ENCODE data around the gene CNOT1.

- TF ChIP-seq, protein P1, sequence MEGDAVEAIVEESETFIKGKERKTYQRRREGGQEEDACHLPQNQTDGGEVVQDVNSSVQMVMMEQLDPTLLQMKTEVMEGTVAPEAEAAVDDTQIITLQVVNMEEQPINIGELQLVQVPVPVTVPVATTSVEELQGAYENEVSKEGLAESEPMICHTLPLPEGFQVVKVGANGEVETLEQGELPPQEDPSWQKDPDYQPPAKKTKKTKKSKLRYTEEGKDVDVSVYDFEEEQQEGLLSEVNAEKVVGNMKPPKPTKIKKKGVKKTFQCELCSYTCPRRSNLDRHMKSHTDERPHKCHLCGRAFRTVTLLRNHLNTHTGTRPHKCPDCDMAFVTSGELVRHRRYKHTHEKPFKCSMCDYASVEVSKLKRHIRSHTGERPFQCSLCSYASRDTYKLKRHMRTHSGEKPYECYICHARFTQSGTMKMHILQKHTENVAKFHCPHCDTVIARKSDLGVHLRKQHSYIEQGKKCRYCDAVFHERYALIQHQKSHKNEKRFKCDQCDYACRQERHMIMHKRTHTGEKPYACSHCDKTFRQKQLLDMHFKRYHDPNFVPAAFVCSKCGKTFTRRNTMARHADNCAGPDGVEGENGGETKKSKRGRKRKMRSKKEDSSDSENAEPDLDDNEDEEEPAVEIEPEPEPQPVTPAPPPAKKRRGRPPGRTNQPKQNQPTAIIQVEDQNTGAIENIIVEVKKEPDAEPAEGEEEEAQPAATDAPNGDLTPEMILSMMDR (IDR thresholded peaks at IDR 0.05) = no peak
- peak; percentile 35 to 65 for TF ChIP-seq POLR2A (IDR thresholded peaks at IDR 0.05)
Observed at GRCh38 chr16:58499615-58500351, 129.8 kb downstream of the CNOT1 start, which contains the start of gene NDRG4.

Measured in adrenal gland (tissue), 5 donors.